H4 (cell line): ENCODE measurements around the gene SYNJ2BP. TPM values are rescaled to one million over a fixed set of nuclear protein-coding genes. Genes with fewer than 3 reads are reported as not detected.
"Not testable (repeated sequence)": the region's sequence is repeated elsewhere in the genome, so short reads cannot be mapped to it uniquely, and the experiment has no call there.

ENCODE experiments used
- DNase-seq: peaks from one replicate; pipeline ENCODE4 v3.0.0-alpha.2; 2015; ENCODE audit warnings: low spot score
- total RNA-seq: library from RNA; depleted of rRNA; stranded (reverse); fragments of >200 nt; shearing (Covaris generic); gene quantifications from 2 replicates; pipeline ENCODE4 v1.2.3, GENCODE V29; 2014; rRNA removed

The SYNJ2BP gene
- total RNA-seq, result 18.5 and 22.5 TPM in 2 replicates

GRCh38 chr14:70416725-70417349, at the start of gene SYNJ2BP:
Gene SYNJ2BP, minus strand, starts transcription at chr14:70417090. Its CDS starts 127 bp downstream, at chr14:70416963.
- DNase-seq, result peak; percentile 70

- DNase-seq, result no peak
These were observed 37.8 kb upstream of the SYNJ2BP start for GRCh38 chr14:70454731-70455130.

- DNase-seq, result no peak
These were observed 35.0 kb upstream of the SYNJ2BP start, which contains the start of gene ADAM21 for GRCh38 chr14:70451874-70452273. Gene ADAM21, plus strand, starts transcription at chr14:70452174. Its CDS starts 5,326 bp downstream, at chr14:70457500.

GRCh38 chr14:70448633-70449340, 31.9 kb upstream of the SYNJ2BP start:
- DNase-seq, result no peak

- no peak for DNase-seq
These were observed 25.9 kb upstream of the SYNJ2BP start for GRCh38 chr14:70442750-70443149.

- no peak for DNase-seq
These were observed 24.8 kb upstream of the SYNJ2BP start for GRCh38 chr14:70441641-70442040.

- DNase-seq, result no peak
These were observed 20.0 kb upstream of the SYNJ2BP start for GRCh38 chr14:70436867-70437266.

GRCh38 chr14:70426555-70426954, 9.7 kb upstream of the SYNJ2BP start:
- DNase-seq, result not testable (repeated sequence)

GRCh38 chr14:70425354-70425753, 8.5 kb upstream of the SYNJ2BP start:
- DNase-seq, result no peak

GRCh38 chr14:70422538-70422937, 5.6 kb upstream of the SYNJ2BP start:
- DNase-seq, result no peak

- DNase-seq, result not testable (repeated sequence)
These were observed 2.5 kb upstream of the SYNJ2BP start for GRCh38 chr14:70419270-70419931.

GRCh38 chr14:70416338-70416724, 559 bp downstream of the SYNJ2BP start:
- DNase-seq, result no peak

GRCh38 chr14:70415788-70416187, 1.1 kb downstream of the SYNJ2BP start:
- DNase-seq, result no peak

GRCh38 chr14:70407621-70408020, 9.3 kb downstream of the SYNJ2BP start:
- DNase-seq, result no peak

- DNase-seq, result not testable (repeated sequence)
These were observed 10.7 kb downstream of the SYNJ2BP start for GRCh38 chr14:70406216-70406615.

GRCh38 chr14:70403335-70403734, 13.6 kb downstream of the SYNJ2BP start:
- peak; percentile 54 for DNase-seq

GRCh38 chr14:70401643-70402042, 15.2 kb downstream of the SYNJ2BP start:
- no peak for DNase-seq

- no peak for DNase-seq
These were observed 18.0 kb downstream of the SYNJ2BP start for GRCh38 chr14:70398706-70399431.

- no peak for DNase-seq
These were observed 18.6 kb downstream of the SYNJ2BP start for GRCh38 chr14:70398280-70398679.

GRCh38 chr14:70397746-70398145, 19.1 kb downstream of the SYNJ2BP start:
- DNase-seq, result no peak

- DNase-seq, result no peak
These were observed 22.1 kb downstream of the SYNJ2BP start for GRCh38 chr14:70394674-70395306.

GRCh38 chr14:70392676-70393075, 24.2 kb downstream of the SYNJ2BP start:
- DNase-seq, result no peak
